Activated naive CD4-positive, alpha-beta T cell (primary cell): Measurements from ENCODE around the gene ZMIZ1.

ENCODE experiments used
- DNase-seq, 4 experiments: peaks; one replicate each; lab custom pipeline; 2025; lab: John Stamatoyannopoulos, UW

ZMIZ1 gene

GRCh38 chr10:79155301-79156081, 86.7 kb downstream of the ZMIZ1 start:
- no peak for DNase-seq

GRCh38 chr10:79156334-79157274, 87.8 kb downstream of the ZMIZ1 start:
- DNase-seq = no peak

GRCh38 chr10:79158004-79158340, 89.2 kb downstream of the ZMIZ1 start:
- no peak for DNase-seq

- DNase-seq = no peak
Measured at GRCh38 chr10:79158402-79159097, 89.8 kb downstream of the ZMIZ1 start.

GRCh38 chr10:79159141-79159651, 90.4 kb downstream of the ZMIZ1 start:
- DNase-seq = no peak

- DNase-seq = no peak
Measured at GRCh38 chr10:79159785-79160184, 91.0 kb downstream of the ZMIZ1 start.

GRCh38 chr10:79160191-79160590, 91.4 kb downstream of the ZMIZ1 start:
- DNase-seq = no peak

GRCh38 chr10:79161557-79161956, 92.8 kb downstream of the ZMIZ1 start:
- DNase-seq = no peak

GRCh38 chr10:79162022-79162421, 93.3 kb downstream of the ZMIZ1 start:
- DNase-seq = no peak

GRCh38 chr10:79162861-79163665, 94.3 kb downstream of the ZMIZ1 start:
- no peak for DNase-seq

GRCh38 chr10:79163666-79163975, 94.9 kb downstream of the ZMIZ1 start:
- no peak for DNase-seq

GRCh38 chr10:79164075-79164474, 95.3 kb downstream of the ZMIZ1 start:
- DNase-seq = no peak

- DNase-seq = no peak
Measured at GRCh38 chr10:79165070-79165778, 96.5 kb downstream of the ZMIZ1 start.

GRCh38 chr10:79166312-79166721, 97.6 kb downstream of the ZMIZ1 start:
- no peak for DNase-seq

GRCh38 chr10:79166741-79167140, 98.0 kb downstream of the ZMIZ1 start:
- no peak for DNase-seq

GRCh38 chr10:79167537-79167936, 98.8 kb downstream of the ZMIZ1 start:
- DNase-seq = no peak

- no peak for DNase-seq
Measured at GRCh38 chr10:79168210-79168609, 99.4 kb downstream of the ZMIZ1 start.

GRCh38 chr10:79170226-79170752, 101.5 kb downstream of the ZMIZ1 start:
- no peak for DNase-seq

- no peak for DNase-seq
Measured at GRCh38 chr10:79170993-79171392, 102.2 kb downstream of the ZMIZ1 start.

- DNase-seq = no peak
Measured at GRCh38 chr10:79171504-79171903, 102.7 kb downstream of the ZMIZ1 start.

- DNase-seq = no peak
Measured at GRCh38 chr10:79172881-79173280, 104.1 kb downstream of the ZMIZ1 start.
